Activated CD8-positive, alpha-beta memory T cell treated with anti-CD3 and anti-CD28 coated beads, Interleukin-2, amount 10 ng/mL, durations not matched to agents 7 days and 5 days (primary cell): ENCODE results near the gene DDI2. TPM values are rescaled to one million over a fixed set of nuclear protein-coding genes. Genes with fewer than 3 reads are reported as not detected.

Source experiments
- ATAC-seq: fragments of 150-1000 bp; cut with Tn5 transposase; one replicate; pipeline ENCODE4 v1.10.0; 2021; ENCODE audit warnings: moderate library complexity
- CTCF ChIA-PET: fragments of 350-600 bp; sonication (Branson Sonifier 250); formaldehyde crosslinking; loops from one replicate; lab custom pipeline; 2021; ENCODE audit warnings: antibody characterized with exemption; lab: Charles Lee
- DNase-seq: peaks from one replicate; pipeline ENCODE4 v3.0.0-alpha.2; 2020
- H3K27ac Mint-ChIP-seq: one replicate; pipeline ENCODE4 v1.8.0; 2021; ENCODE audit warnings: mild to moderate bottlenecking, mixed read lengths
- H3K27me3 Mint-ChIP-seq: one replicate; pipeline ENCODE4 v1.8.0; 2021; ENCODE audit warnings: mixed read lengths
- H3K36me3 Mint-ChIP-seq: one replicate; pipeline ENCODE4 v1.8.0; 2021; ENCODE audit warnings: mild to moderate bottlenecking, mixed read lengths
- H3K4me1 Mint-ChIP-seq: one replicate; pipeline ENCODE4 v1.8.0; 2021; ENCODE audit warnings: mixed read lengths
- H3K4me3 Mint-ChIP-seq: one replicate; pipeline ENCODE4 v1.8.0; 2021; ENCODE audit warnings: mild to moderate bottlenecking, moderate library complexity, mixed read lengths
- H3K9me3 Mint-ChIP-seq: one replicate; pipeline ENCODE4 v1.8.0; 2022; ENCODE audit warnings: low read depth, mixed read lengths
- total RNA-seq, 2 experiments: library from RNA; stranded (reverse); gene quantifications; one replicate each; pipeline ENCODE4 v1.2.3, GENCODE V29; 2021

The DDI2 gene
- total RNA-seq, 2 experiments from 2014 or later, result 24.0 to 31.4 TPM

DNA sequence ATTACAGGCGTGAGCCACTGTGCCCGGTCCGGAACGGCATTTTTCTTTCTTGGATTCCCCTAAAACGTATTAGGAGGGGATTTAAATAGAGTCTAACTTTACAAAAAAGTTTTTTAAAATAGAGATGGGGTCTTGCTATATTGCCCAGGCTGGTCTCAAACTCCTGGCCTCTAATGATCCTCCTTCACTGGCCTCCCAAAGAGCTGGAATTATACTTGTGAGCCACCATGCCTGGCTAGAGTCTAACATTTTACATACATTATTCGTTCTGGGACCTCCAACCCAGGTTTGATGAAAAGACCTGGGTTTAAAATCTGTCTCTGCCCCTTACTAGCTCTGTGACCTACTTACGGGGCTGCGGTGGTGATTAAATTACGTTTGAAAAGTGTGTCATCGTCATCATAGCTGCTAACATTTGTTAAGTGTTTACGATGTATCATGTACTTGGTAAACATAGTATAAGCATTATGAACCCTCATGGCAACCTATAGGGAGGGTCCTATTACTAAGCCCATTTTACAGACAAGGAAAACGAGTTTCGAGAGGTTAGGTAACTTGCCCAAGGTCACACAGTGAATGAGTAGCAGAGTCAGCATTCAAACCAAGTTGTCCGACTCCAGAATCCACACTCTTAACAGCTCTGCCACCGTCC is 91.4 kb downstream of the DDI2 start:
- CTCF ChIA-PET, result no interaction called here
- Mint-ChIP-seq H3K4me1 (peaks cover 4% of the 10 kb centered on the region), H3K36me3 (peaks cover 8% of the 10 kb centered on the region), H3K27ac (no peak overlapping the region), H3K4me3 (no peak overlapping the region), H3K9me3 (no peaks in the 10 kb centered on the region), H3K27me3 (no peaks in the 10 kb centered on the region)
- DNase-seq (no peak), ATAC-seq (no peak)

DNA sequence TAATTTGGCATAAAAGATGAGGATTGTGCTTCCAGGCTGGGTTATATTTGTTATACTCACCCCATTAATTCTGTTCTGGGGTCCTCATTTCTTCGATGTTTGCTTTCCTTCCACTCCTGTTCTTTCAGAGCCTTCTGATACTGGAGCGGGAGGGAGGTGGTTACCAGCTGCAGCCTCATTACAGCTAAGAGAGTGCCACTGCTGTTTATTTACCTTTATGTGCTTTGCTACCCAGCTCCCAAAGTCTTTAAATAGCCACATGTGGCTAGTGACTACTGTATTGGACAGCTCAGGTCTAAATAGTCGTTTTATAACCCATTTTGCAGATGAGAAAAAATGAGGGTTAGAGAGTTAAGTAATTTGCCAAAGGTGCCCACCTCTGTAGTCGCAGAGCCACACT is 92.0 kb downstream of the DDI2 start:
- Mint-ChIP-seq H3K27me3 (no peaks in the 10 kb centered on the region), H3K27ac (no peak overlapping the region), H3K4me1 (peaks cover 4% of the 10 kb centered on the region), H3K4me3 (no peak overlapping the region), H3K9me3 (no peaks in the 10 kb centered on the region), H3K36me3 (peaks cover 8% of the 10 kb centered on the region)
- DNase-seq (no peak), ATAC-seq (no peak)
- CTCF ChIA-PET, result no interaction called here

DNA sequence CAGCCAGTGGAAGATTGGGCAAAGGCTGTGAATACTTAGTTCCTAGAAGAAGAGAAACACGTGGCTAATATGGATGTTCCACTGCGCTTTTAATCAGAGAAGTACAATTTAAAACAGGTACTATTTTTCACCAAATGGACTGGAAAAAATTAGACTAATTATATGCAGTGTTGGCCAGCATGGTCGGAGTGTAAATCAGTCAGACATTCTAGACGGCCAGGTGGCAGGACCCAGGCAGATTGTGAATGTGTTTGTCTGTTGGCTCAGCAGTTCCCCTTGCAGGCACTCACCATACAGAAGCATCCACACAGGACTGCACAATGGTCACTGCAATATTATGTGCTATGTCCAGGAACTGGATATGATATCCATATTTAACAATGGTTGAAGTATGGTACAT is 94.9 kb downstream of the DDI2 start:
- ATAC-seq (no peak), DNase-seq (no peak)
- CTCF ChIA-PET, result interaction anchor here (0.6 kb wide), 1 partner anchor 14 kb away, joined by 3 read pairs; no protein-coding TSS in a partner anchor
- no peak overlapping the region for H3K4me3 Mint-ChIP-seq
- no peak overlapping the region for H3K27ac Mint-ChIP-seq
- no peaks in the 10 kb centered on the region for H3K27me3 Mint-ChIP-seq
- H3K4me1 Mint-ChIP-seq, result no peaks in the 10 kb centered on the region
- H3K36me3 Mint-ChIP-seq, result peaks cover 2% of the 10 kb centered on the region
- no peaks in the 10 kb centered on the region for H3K9me3 Mint-ChIP-seq

- H3K4me1 Mint-ChIP-seq, result no peaks in the 10 kb centered on the region
- no peak overlapping the region for H3K4me3 Mint-ChIP-seq
- ATAC-seq (no peak), DNase-seq (no peak)
- peak overlapping the region; percentile 26 for H3K27ac Mint-ChIP-seq
- CTCF ChIA-PET, result interaction anchor here (1.5 kb wide), 1 partner anchor 26 kb away, joined by 4 read pairs; no protein-coding TSS in a partner anchor
- H3K36me3 Mint-ChIP-seq, result peaks cover 6% of the 10 kb centered on the region
- H3K27me3 Mint-ChIP-seq, result no peaks in the 10 kb centered on the region
- H3K9me3 Mint-ChIP-seq, result no peaks in the 10 kb centered on the region
Observed at GRCh38 chr1:15714406-15715136, 97.3 kb downstream of the DDI2 start.

DNA sequence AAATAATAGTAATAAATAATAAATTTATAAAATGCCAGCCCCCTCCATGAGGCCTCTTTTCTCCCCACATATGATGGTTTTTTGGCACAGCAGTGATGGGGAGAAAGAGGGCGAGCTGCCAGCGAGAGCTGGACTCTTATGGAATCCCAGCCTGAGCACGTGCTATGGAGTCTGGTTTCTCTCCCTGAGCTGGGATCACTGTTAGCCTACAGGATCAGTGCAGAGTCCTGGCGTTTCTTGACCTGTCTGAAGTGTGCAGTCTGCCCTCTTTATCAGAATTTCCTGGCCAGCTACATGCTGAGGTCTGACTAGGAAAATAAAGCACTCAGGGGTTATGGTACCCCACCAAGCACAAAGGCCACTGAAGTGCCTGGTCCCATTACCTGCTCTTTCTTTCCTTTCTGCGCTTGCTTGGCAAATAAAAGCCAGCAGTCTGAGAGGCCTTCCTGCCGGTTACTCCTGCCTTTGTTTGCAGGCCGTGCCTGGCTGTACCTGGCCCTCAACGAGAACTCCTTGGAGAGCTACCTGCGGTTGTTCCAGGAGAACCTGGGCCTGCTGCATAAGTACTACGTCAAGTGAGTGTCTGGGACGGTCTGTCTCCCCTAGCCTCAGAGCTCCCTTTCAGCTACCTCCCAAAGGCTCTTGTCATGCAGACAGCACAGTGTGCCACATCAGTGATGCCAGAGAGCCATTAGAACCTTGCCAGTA is 100.3 kb downstream of the DDI2 start:
- DNase-seq, result no peak
- Mint-ChIP-seq H3K27me3 (no peaks in the 10 kb centered on the region), H3K4me1 (no peaks in the 10 kb centered on the region), H3K36me3 (peaks cover 7% of the 10 kb centered on the region), H3K4me3 (no peak overlapping the region), H3K27ac (no peak overlapping the region), H3K9me3 (no peaks in the 10 kb centered on the region)
- no peak for ATAC-seq
- CTCF ChIA-PET, result no interaction called here

GRCh38 chr1:15718199-15718601 is 100.9 kb downstream of the DDI2 start:
- H3K4me1 Mint-ChIP-seq, result no peaks in the 10 kb centered on the region
- no peak for ATAC-seq
- no peaks in the 10 kb centered on the region for H3K9me3 Mint-ChIP-seq
- H3K27me3 Mint-ChIP-seq, result no peaks in the 10 kb centered on the region
- CTCF ChIA-PET, result interaction anchor here (0.7 kb wide), 1 partner anchor 73 kb away, joined by 4 read pairs; no protein-coding TSS in a partner anchor
- H3K36me3 Mint-ChIP-seq, result peaks cover 7% of the 10 kb centered on the region
- H3K27ac Mint-ChIP-seq, result no peak overlapping the region
- no peak overlapping the region for H3K4me3 Mint-ChIP-seq
- DNase-seq, result no peak

Other genes starting within 250 kb of the DDI2 start
- 10 to 100 TPM; 95.4 to 98.9 TPM for gene EFHD2, start 207.6 kb upstream of the DDI2 start, total RNA-seq
- gene CTRC, start 179.0 kb upstream of the DDI2 start, total RNA-seq, result under 1 TPM; 0.68 to 0.93 TPM
- gene CELA2A, start 160.7 kb upstream of the DDI2 start, total RNA-seq, result not detected
- not detected for gene CELA2B, start 141.4 kb upstream of the DDI2 start, total RNA-seq
- 10 to 100 TPM; 17.7 to 19.0 TPM for gene CASP9, start 93.2 kb upstream of the DDI2 start, total RNA-seq
- 10 to 100 TPM; 14.9 to 18.1 TPM for gene DNAJC16, start 90.6 kb upstream of the DDI2 start, total RNA-seq
- gene AGMAT, start 32.4 kb upstream of the DDI2 start, total RNA-seq, result 10 to 100 TPM in 1 of 2 experiments, 1 to 10 TPM in 1; 8.0 to 12.4 TPM
- gene PLEKHM2, start 66.9 kb downstream of the DDI2 start, total RNA-seq, result 10 to 100 TPM; 55.7 to 63.2 TPM
- under 1 TPM; 0.82 to 0.88 TPM for gene SLC25A34, start 118.8 kb downstream of the DDI2 start, total RNA-seq
- gene TMEM82, start 125.0 kb downstream of the DDI2 start, total RNA-seq, result not detected
- not detected for gene FBLIM1, start 141.3 kb downstream of the DDI2 start, total RNA-seq
- gene UQCRHL, start 190.2 kb downstream of the DDI2 start, total RNA-seq, result 1 to 10 TPM; 1.6 to 1.8 TPM
- gene SPEN, start 230.2 kb downstream of the DDI2 start, total RNA-seq, result 10 to 100 TPM; 74.6 to 75.5 TPM